Activated CD8-positive, alpha-beta memory T cell treated with anti-CD3 and anti-CD28 coated beads, Interleukin-2, amount 10 ng/mL, durations not matched to agents 7 days and 5 days (primary cell): ENCODE measurements around the gene EEF1E1. TPM values are rescaled to one million over a fixed set of nuclear protein-coding genes. Genes with fewer than 3 reads are reported as not detected.
"Not testable (repeated sequence)": the region's sequence is repeated elsewhere in the genome, so short reads cannot be mapped to it uniquely, and the experiment has no call there.

Experiments
- ATAC-seq: fragments of 150-1000 bp; cut with Tn5 transposase; one replicate; pipeline ENCODE4 v1.10.0; 2021; ENCODE audit warnings: moderate library complexity
- CTCF ChIA-PET: fragments of 350-600 bp; sonication (Branson Sonifier 250); formaldehyde crosslinking; loops from one replicate; lab custom pipeline; 2021; ENCODE audit warnings: antibody characterized with exemption; lab: Charles Lee
- DNase-seq: peaks from one replicate; pipeline ENCODE4 v3.0.0-alpha.2; 2020
- H3K27ac Mint-ChIP-seq: one replicate; pipeline ENCODE4 v1.8.0; 2021; ENCODE audit warnings: mild to moderate bottlenecking, mixed read lengths
- H3K27me3 Mint-ChIP-seq: one replicate; pipeline ENCODE4 v1.8.0; 2021; ENCODE audit warnings: mixed read lengths
- H3K36me3 Mint-ChIP-seq: one replicate; pipeline ENCODE4 v1.8.0; 2021; ENCODE audit warnings: mild to moderate bottlenecking, mixed read lengths
- H3K4me1 Mint-ChIP-seq: one replicate; pipeline ENCODE4 v1.8.0; 2021; ENCODE audit warnings: mixed read lengths
- H3K4me3 Mint-ChIP-seq: one replicate; pipeline ENCODE4 v1.8.0; 2021; ENCODE audit warnings: mild to moderate bottlenecking, moderate library complexity, mixed read lengths
- H3K9me3 Mint-ChIP-seq: one replicate; pipeline ENCODE4 v1.8.0; 2022; ENCODE audit warnings: low read depth, mixed read lengths
- total RNA-seq, 2 experiments: library from RNA; stranded (reverse); gene quantifications; one replicate each; pipeline ENCODE4 v1.2.3, GENCODE V29; 2021

The EEF1E1 gene
- total RNA-seq, 2 experiments from 2014 or later, result 32.1 to 47.1 TPM

DNA sequence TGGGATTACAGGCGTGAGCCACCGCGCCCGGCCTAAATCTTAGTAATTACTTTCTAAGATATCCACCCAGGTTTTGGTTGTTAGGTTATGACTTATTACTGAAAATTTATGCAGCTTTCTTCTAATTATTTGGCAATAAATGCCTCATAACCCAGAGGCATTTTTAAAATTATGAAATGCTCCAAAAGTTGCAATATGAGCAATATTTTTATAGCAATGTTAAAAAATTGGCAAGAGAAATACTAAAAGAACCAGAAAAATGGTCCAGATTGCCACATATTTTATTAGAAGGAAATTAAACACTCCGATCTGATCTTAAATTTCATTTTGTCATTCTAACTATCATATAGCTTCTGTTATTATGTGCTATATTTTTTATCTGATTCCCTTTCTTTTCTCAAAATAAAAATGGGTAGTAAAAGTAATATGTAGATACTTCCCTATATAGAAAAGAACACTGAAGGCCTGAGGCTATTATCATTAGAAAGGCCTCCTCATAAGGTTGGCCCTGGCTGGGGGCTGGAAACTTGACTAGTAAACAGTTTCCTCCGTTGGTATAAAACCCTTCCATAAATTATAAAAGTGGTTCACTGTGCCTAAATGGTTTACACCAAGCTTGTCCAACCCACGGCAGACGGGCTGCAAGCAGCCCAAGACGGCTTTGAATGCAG is 60.3 kb downstream of the EEF1E1 start:
- H3K4me1 Mint-ChIP-seq, result no peaks in the 10 kb centered on the region
- no peak overlapping the region for H3K27ac Mint-ChIP-seq
- H3K4me3 Mint-ChIP-seq, result no peak overlapping the region
- peaks cover 45% of the 10 kb centered on the region for H3K36me3 Mint-ChIP-seq
- no peak for DNase-seq
- no peaks in the 10 kb centered on the region for H3K27me3 Mint-ChIP-seq
- no peak for ATAC-seq
- CTCF ChIA-PET, result interaction anchor here (0.7 kb wide), 1 partner anchor 17 kb away, joined by 3 read pairs; no protein-coding TSS in a partner anchor
- peaks cover 5% of the 10 kb centered on the region for H3K9me3 Mint-ChIP-seq

- ATAC-seq, H3K4me3 Mint-ChIP-seq, H3K9me3 Mint-ChIP-seq, H3K27ac Mint-ChIP-seq, DNase-seq, CTCF ChIA-PET, H3K27me3 Mint-ChIP-seq: not testable (repeated sequence)
- Mint-ChIP-seq H3K36me3 (peaks cover 62% of the 10 kb centered on the region), H3K4me1 (peaks cover 10% of the 10 kb centered on the region)
These were observed 68.2 kb downstream of the EEF1E1 start for GRCh38 chr6:8034107-8034506.

DNA sequence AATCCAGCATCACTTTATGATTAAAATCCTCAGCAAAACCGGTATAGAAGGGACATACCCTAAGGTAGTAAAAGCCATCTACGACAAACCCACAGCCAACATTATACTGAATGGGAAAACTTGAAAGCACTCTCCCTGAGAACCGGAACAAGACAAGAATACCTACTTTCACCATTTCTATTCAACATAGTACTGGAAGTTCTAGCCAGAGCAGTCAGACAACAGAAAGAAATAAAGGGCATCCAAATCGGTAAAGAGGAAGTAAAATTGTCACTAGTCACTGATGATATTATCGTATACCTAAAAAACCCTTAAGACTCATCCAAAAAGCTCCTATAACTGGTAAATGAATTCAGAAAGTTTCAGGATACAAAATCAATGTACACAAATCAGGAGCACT is 71.4 kb downstream of the EEF1E1 start:
- no peak overlapping the region for H3K27ac Mint-ChIP-seq
- H3K36me3 Mint-ChIP-seq, result peaks cover 43% of the 10 kb centered on the region
- H3K27me3 Mint-ChIP-seq, result no peaks in the 10 kb centered on the region
- no peak for DNase-seq
- H3K4me3 Mint-ChIP-seq, result no peak overlapping the region
- CTCF ChIA-PET, result no interaction called here
- H3K4me1 Mint-ChIP-seq, result peaks cover 9% of the 10 kb centered on the region
- ATAC-seq, result no peak
- peaks cover 8% of the 10 kb centered on the region for H3K9me3 Mint-ChIP-seq

Other genes starting within 250 kb of the EEF1E1 start
- gene TXNDC5, start 191.8 kb downstream of the EEF1E1 start, total RNA-seq, result 10 to 100 TPM; 27.7 to 45.4 TPM
- 10 to 100 TPM; 18.2 to 23.7 TPM for gene BLOC1S5, start 38.2 kb downstream of the EEF1E1 start, total RNA-seq